ENCODE results near the gene NUP214.

Gene NUP214

GRCh38 chr9:131191857-131192256 lies 66.5 kb downstream of the NUP214 start:
- H3K9me3 Mint-ChIP-seq = no peaks in the 10 kb centered on the region
- no peaks in the 10 kb centered on the region for H3K27me3 Mint-ChIP-seq (ENCODE audit: low read depth)
- no peak overlapping the region for H3K4me3 Mint-ChIP-seq
- no peak overlapping the region for H3K27ac Mint-ChIP-seq
- TF ChIP-seq CTCF (IDR thresholded peaks at IDR 0.05; ENCODE audit: unreplicated experiment in 3 of 3) = no peak
- H3K4me1 Mint-ChIP-seq = peaks cover 5% of the 10 kb centered on the region
- H3K36me3 Mint-ChIP-seq (ENCODE audit: low read depth) = peaks cover 51% of the 10 kb centered on the region

GRCh38 chr9:131193051-131193450 lies 67.7 kb downstream of the NUP214 start:
- Mint-ChIP-seq H3K4me3 (no peak overlapping the region), H3K36me3 (ENCODE audit: low read depth) (peaks cover 56% of the 10 kb centered on the region)

GRCh38 chr9:131194762-131195161 lies 69.4 kb downstream of the NUP214 start:
- Mint-ChIP-seq H3K36me3 (ENCODE audit: low read depth) (peaks cover 59% of the 10 kb centered on the region), H3K9me3 (no peaks in the 10 kb centered on the region), H3K27me3 (ENCODE audit: low read depth) (no peaks in the 10 kb centered on the region), H3K27ac (no peak overlapping the region), H3K4me3 (no peak overlapping the region), H3K4me1 (peaks cover 5% of the 10 kb centered on the region)
- no peak for TF ChIP-seq CTCF (IDR thresholded peaks at IDR 0.05; ENCODE audit: unreplicated experiment in 3 of 3)

More at GRCh38 chr9:131193051-131193450, 67.7 kb downstream of the NUP214 start:
- no peaks in the 10 kb centered on the region for H3K27me3 Mint-ChIP-seq (ENCODE audit: low read depth)
- H3K9me3 Mint-ChIP-seq = no peaks in the 10 kb centered on the region
- no peak overlapping the region for H3K27ac Mint-ChIP-seq
- peaks cover 5% of the 10 kb centered on the region for H3K4me1 Mint-ChIP-seq
- no peak for TF ChIP-seq CTCF (IDR thresholded peaks at IDR 0.05; ENCODE audit: unreplicated experiment in 3 of 3)

- Mint-ChIP-seq H3K4me3 (no peak overlapping the region), H3K27me3 (ENCODE audit: low read depth) (no peaks in the 10 kb centered on the region), H3K27ac (no peak overlapping the region), H3K4me1 (peaks cover 5% of the 10 kb centered on the region), H3K9me3 (no peaks in the 10 kb centered on the region), H3K36me3 (ENCODE audit: low read depth) (peaks cover 74% of the 10 kb centered on the region)
- TF ChIP-seq CTCF (IDR thresholded peaks at IDR 0.05; ENCODE audit: unreplicated experiment in 3 of 3) = no peak
Measured at GRCh38 chr9:131197160-131197911, 72.0 kb downstream of the NUP214 start.

- no peak overlapping the region for H3K27ac Mint-ChIP-seq
- peaks cover 5% of the 10 kb centered on the region for H3K4me1 Mint-ChIP-seq
- peaks cover 72% of the 10 kb centered on the region for H3K36me3 Mint-ChIP-seq (ENCODE audit: low read depth)
- no peaks in the 10 kb centered on the region for H3K9me3 Mint-ChIP-seq
- no peak overlapping the region for H3K4me3 Mint-ChIP-seq
- no peak for TF ChIP-seq CTCF (IDR thresholded peaks at IDR 0.05; ENCODE audit: unreplicated experiment in 3 of 3)
- H3K27me3 Mint-ChIP-seq (ENCODE audit: low read depth) = no peaks in the 10 kb centered on the region
Measured at GRCh38 chr9:131198041-131198715, 72.8 kb downstream of the NUP214 start.

All from nephron (organoid).